Loucy (cell line): ENCODE results near the gene RETNLB.

Source experiments
- H2AFZ ChIP-seq: fragments of 200-600 bp; sonication (generic); 2 replicates; pipeline ENCODE4 v1.6.0; 2016; ENCODE audit warnings: antibody characterized with exemption, mild to moderate bottlenecking, low read length, moderate library complexity
- H3F3A ChIP-seq: fragments of 200-600 bp; 2 replicates; pipeline ENCODE4 v1.6.0; 2016; ENCODE audit warnings: antibody characterized with exemption, low read depth, mild to moderate bottlenecking
- H3K27me3 ChIP-seq: fragments of 200-600 bp; sonication (generic); 2 replicates; pipeline ENCODE4 v1.6.1; 2014; ENCODE audit warnings: low read length, mild to moderate bottlenecking; ENCODE audit not compliant: insufficient read depth, poor library complexity, severe bottlenecking
- H3K36me3 ChIP-seq: fragments of 200-600 bp; sonication (generic); 2 replicates; pipeline ENCODE4 v1.6.1; 2016; ENCODE audit warnings: low read length; ENCODE audit not compliant: insufficient read depth
- H3K4me1 ChIP-seq: fragments of 200-600 bp; sonication (generic); 2 replicates; pipeline ENCODE4 v1.5.1; 2014; ENCODE audit warnings: low read length, mild to moderate bottlenecking; ENCODE audit not compliant: insufficient read depth, poor library complexity, severe bottlenecking
- H3K4me2 ChIP-seq: fragments of 200-600 bp; sonication (generic); 2 replicates; pipeline ENCODE4 v1.6.0; 2014; ENCODE audit warnings: antibody characterized with exemption, low read length, low read depth, mild to moderate bottlenecking; ENCODE audit not compliant: poor library complexity, severe bottlenecking
- H3K4me3 ChIP-seq: fragments of 200-600 bp; sonication (generic); 2 replicates; pipeline ENCODE4 v1.5.1; 2014; ENCODE audit warnings: low read length, mild to moderate bottlenecking, mixed read lengths; ENCODE audit not compliant: poor library complexity, severe bottlenecking
- H3K79me2 ChIP-seq: fragments of 200-600 bp; sonication (generic); 2 replicates; pipeline ENCODE4 v1.6.1; 2014; ENCODE audit warnings: low read length; ENCODE audit not compliant: insufficient read depth
- H3K9ac ChIP-seq: fragments of 200-600 bp; sonication (generic); 2 replicates; pipeline ENCODE4 v1.6.0; 2014; ENCODE audit warnings: mild to moderate bottlenecking, low read depth, low read length, moderate library complexity; ENCODE audit not compliant: poor library complexity, severe bottlenecking
- H3K9me2 ChIP-seq: fragments of 200-600 bp; sonication (generic); replicated peaks from 2 replicates; pipeline ENCODE4 v1.6.1; 2016; ENCODE audit warnings: low read depth, low read length, mixed read lengths
- H3K9me3 ChIP-seq: fragments of 200-600 bp; sonication (generic); 2 replicates; pipeline ENCODE4 v1.6.1; 2014; ENCODE audit warnings: mild to moderate bottlenecking, antibody characterized with exemption, low read length, low read depth; ENCODE audit not compliant: insufficient read depth
- H4K20me1 ChIP-seq: fragments of 200-600 bp; sonication (generic); 2 replicates; pipeline ENCODE4 v1.6.0; 2014; ENCODE audit warnings: antibody characterized with exemption, low read length, mild to moderate bottlenecking; ENCODE audit not compliant: insufficient read depth, poor library complexity, severe bottlenecking
- EZH2phosphoT487 ChIP-seq: fragments of 200-600 bp; IDR thresholded peaks from 2 replicates; pipeline ENCODE4 v1.6.1; 2018; ENCODE audit warnings: antibody characterized with exemption, mild to moderate bottlenecking, moderate library complexity, borderline replicate concordance
- TF ChIP-seq, protein P1 (sequence below): fragments of 200-600 bp; sonication (generic); conservative IDR thresholded peaks from 2 replicates; pipeline ENCODE4 v1.5.1; 2014; ENCODE audit warnings: mild to moderate bottlenecking, antibody characterized with exemption, low read length

The RETNLB gene

DNA sequence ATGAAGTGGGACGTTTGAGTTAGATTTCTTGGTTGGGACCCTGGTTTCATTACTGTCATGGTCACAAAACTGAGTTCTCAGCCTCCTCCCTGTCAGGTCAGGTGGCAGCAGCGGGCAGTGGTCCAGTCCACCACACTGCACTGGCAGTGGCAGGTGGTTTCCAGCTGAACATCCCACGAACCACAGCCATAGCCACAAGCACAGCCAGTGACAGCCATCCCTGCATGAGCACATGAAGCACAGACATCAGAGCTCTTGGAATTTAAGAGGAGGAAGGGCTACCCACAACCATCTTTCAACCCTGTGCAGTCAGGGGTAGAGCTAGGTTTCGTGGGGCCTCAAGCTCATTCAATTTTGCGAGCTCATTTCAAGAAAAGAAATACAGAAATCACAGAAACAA, 1.5 kb downstream of the RETNLB start:
- Histone ChIP-seq H3K36me3 (no peaks in the 10 kb centered on the region), H3K9me3 (no peaks in the 10 kb centered on the region), H4K20me1 (no peaks in the 10 kb centered on the region), H3K4me2 (no peak overlapping the region), H3K9me2 (no peaks in the 10 kb centered on the region), H3K27me3 (no peaks in the 10 kb centered on the region), H3K79me2 (no peaks in the 10 kb centered on the region), H2AFZ (no peak overlapping the region), H3K9ac (no peak overlapping the region), H3F3A (no peaks in the 10 kb centered on the region), H3K4me3 (no peak overlapping the region), H3K4me1 (peaks cover 19% of the 10 kb centered on the region)
- no peak for TF ChIP-seq EZH2phosphoT487
- TF ChIP-seq, protein P1, sequence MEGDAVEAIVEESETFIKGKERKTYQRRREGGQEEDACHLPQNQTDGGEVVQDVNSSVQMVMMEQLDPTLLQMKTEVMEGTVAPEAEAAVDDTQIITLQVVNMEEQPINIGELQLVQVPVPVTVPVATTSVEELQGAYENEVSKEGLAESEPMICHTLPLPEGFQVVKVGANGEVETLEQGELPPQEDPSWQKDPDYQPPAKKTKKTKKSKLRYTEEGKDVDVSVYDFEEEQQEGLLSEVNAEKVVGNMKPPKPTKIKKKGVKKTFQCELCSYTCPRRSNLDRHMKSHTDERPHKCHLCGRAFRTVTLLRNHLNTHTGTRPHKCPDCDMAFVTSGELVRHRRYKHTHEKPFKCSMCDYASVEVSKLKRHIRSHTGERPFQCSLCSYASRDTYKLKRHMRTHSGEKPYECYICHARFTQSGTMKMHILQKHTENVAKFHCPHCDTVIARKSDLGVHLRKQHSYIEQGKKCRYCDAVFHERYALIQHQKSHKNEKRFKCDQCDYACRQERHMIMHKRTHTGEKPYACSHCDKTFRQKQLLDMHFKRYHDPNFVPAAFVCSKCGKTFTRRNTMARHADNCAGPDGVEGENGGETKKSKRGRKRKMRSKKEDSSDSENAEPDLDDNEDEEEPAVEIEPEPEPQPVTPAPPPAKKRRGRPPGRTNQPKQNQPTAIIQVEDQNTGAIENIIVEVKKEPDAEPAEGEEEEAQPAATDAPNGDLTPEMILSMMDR = no peak

DNA sequence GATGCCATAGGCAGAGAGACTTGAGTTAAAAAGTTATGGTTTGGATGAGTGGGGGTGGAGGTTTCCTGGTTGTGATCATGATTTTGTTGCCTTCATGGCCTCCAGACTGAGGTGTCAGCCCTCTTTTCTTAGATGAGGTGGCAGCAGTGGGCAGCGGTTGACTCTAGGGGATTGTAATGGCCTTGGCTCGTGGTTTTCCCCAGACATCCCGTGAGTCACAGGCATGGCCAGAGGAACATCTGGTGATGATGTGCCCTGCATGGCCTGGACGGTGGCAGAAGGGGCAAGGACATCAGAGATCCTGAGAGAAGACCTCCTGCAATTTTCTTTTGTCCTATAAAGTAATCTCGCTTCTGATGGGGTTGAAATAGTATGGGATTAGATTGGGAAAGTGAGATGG, 12.4 kb downstream of the RETNLB start:
- Histone ChIP-seq H3K9me3 (no peaks in the 10 kb centered on the region), H3K9me2 (no peaks in the 10 kb centered on the region), H3F3A (no peaks in the 10 kb centered on the region), H4K20me1 (no peaks in the 10 kb centered on the region), H3K9ac (no peak overlapping the region), H3K4me2 (no peak overlapping the region), H3K4me1 (no peaks in the 10 kb centered on the region), H3K79me2 (no peaks in the 10 kb centered on the region), H3K36me3 (no peaks in the 10 kb centered on the region), H2AFZ (no peak overlapping the region), H3K27me3 (no peaks in the 10 kb centered on the region), H3K4me3 (no peak overlapping the region)
- TF ChIP-seq EZH2phosphoT487 = no peak
- TF ChIP-seq, protein P1 = no peak

DNA sequence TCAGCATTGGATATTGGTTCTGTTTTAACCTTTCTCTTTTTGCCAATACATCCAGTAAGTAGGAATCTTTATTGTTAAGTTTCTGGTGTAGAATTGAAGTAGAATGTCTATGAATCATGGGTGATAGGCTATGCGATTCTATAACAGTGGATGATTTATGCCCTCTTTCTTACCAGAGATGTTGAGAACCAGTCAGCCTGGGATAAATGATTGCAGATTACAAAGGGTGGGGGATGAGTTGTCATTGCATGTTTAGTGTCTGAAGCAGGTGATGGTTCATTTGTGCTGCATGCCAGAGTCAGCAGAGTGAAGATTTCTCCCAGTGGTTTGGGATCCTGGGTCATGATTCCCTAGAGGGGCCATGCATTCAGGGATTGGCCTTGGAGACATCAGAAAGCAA, 14.3 kb downstream of the RETNLB start:
- Histone ChIP-seq H3K4me3 (no peak overlapping the region), H3K9ac (no peak overlapping the region), H3K9me2 (no peaks in the 10 kb centered on the region), H4K20me1 (no peaks in the 10 kb centered on the region), H3K4me2 (no peak overlapping the region), H3F3A (no peaks in the 10 kb centered on the region), H3K36me3 (no peaks in the 10 kb centered on the region), H3K9me3 (no peaks in the 10 kb centered on the region), H3K4me1 (no peaks in the 10 kb centered on the region), H3K27me3 (no peaks in the 10 kb centered on the region), H3K79me2 (no peaks in the 10 kb centered on the region), H2AFZ (no peak overlapping the region)
- no peak for TF ChIP-seq EZH2phosphoT487
- TF ChIP-seq, protein P1 = no peak
